ENCODE data around the gene SLC27A5. TPM values are rescaled to one million over a fixed set of nuclear protein-coding genes. Genes with fewer than 3 reads are reported as not detected.
"Not testable (repeated sequence)": the region's sequence is repeated elsewhere in the genome, so short reads cannot be mapped to it uniquely, and the experiment has no call there.

Gene SLC27A5
- total RNA-seq, 2 experiments from 2014 or later = 13.8 to 14.4 TPM

DNA sequence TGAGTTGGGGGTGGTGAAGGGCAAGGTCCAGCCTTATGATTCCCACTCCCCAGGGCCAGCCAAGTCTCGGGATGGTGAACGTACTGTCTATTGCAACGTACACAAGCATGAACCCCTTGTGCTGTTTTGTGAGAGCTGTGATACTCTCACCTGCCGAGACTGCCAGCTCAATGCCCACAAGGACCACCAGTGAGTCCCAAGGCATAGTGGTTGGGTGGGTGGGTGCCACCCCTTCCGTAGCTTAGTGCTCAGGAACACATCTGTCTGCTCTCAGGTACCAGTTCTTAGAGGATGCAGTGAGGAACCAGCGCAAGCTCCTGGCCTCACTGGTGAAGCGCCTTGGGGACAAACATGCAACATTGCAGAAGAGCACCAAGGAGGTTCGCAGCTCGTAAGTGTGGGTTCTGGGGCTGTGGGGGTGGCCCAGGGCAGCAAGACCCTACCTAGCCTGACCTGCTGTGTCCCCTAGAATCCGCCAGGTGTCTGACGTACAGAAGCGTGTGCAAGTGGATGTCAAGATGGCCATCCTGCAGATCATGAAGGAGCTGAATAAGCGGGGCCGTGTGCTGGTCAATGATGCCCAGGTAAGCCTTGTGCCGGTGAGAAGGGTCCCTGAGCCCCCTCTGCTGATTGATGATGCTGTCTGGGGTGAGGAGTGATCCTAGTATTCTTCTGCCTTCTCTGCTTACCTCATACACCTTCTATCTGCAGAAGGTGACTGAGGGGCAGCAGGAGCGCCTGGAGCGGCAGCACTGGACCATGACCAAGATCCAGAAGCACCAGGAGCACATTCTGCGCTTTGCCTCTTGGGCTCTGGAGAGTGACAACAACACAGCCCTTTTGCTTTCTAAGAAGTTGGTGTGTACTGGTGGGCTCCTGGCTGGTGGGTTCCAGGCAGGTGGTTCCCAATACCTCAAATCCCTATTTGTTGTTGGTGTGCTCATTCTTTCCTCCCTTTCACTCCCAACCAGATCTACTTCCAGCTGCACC, 35.8 kb upstream of the SLC27A5 start:
- CTCF ChIA-PET = interaction anchor here (0.6 to 6.8 kb wide), 2 partner anchors 19 to 28 kb away, joined by 3 to 34 read pairs; partner anchors contain the start of gene ZBTB45
- Mint-ChIP-seq H3K36me3 (ENCODE audit: low read depth) (peaks cover 63% of the 10 kb centered on the region), H3K9me3 (no peaks in the 10 kb centered on the region), H3K4me3 (no peak overlapping the region), H3K4me1 (ENCODE audit: low read depth) (peaks cover 39% of the 10 kb centered on the region), H3K27me3 (ENCODE audit: low read depth) (peaks cover 6% of the 10 kb centered on the region), H3K27ac (peak overlapping the region; percentile 30)
- no peak for DNase-seq
- intact Hi-C loops (cut with micrococcal nuclease) = no loop called here

- CTCF ChIA-PET = interaction anchor here (1.3 to 6.8 kb wide), 3 partner anchors 8 to 32 kb away, joined by 3 to 34 read pairs (median 4); partner anchors contain the start of gene ZBTB45
- H3K9me3 Mint-ChIP-seq = no peaks in the 10 kb centered on the region
- H3K27ac Mint-ChIP-seq = peak overlapping the region; percentile 89
- no peak for DNase-seq
- peaks cover 35% of the 10 kb centered on the region for H3K4me1 Mint-ChIP-seq (ENCODE audit: low read depth)
- H3K4me3 Mint-ChIP-seq = peak overlapping the region; percentile 97
- H3K27me3 Mint-ChIP-seq (ENCODE audit: low read depth) = peaks cover 9% of the 10 kb centered on the region
- intact Hi-C loops (cut with micrococcal nuclease) = no loop called here
- peaks cover 52% of the 10 kb centered on the region for H3K36me3 Mint-ChIP-seq (ENCODE audit: low read depth)
Observed at GRCh38 chr19:58546019-58546530, 34.3 kb upstream of the SLC27A5 start.

DNA sequence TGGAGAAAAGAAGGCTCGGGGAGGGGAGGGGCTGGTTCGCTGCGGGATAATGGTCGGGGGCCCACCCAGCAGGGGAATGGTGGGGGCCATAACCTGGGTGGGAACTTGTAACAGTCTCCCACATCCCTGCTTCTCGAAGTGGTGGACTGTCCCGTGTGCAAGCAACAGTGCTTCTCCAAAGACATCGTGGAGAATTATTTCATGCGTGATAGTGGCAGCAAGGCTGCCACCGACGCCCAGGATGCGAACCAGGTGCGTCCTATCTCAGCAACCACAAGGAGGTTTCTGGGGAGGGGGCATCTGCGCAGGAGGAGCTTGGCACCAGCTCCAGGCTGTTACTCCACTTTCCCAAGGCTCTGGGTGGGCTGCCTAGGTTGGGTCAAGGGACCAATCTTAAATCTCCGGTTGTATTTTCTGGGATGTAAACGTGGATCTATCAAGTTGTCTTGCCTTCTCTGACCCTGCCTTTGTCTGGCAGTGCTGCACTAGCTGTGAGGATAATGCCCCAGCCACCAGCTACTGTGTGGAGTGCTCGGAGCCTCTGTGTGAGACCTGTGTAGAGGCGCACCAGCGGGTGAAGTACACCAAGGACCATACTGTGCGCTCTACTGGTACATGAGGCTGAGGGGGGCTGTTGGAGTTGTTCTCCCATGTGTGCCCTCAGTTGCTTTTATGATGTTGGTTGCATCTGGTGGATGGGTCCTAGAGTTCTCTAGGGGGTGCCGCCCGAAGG, 33.7 kb upstream of the SLC27A5 start:
- peaks cover 32% of the 10 kb centered on the region for H3K4me1 Mint-ChIP-seq (ENCODE audit: low read depth)
- peaks cover 9% of the 10 kb centered on the region for H3K27me3 Mint-ChIP-seq (ENCODE audit: low read depth)
- no peak for DNase-seq
- intact Hi-C loops (cut with micrococcal nuclease) = no loop called here
- CTCF ChIA-PET = interaction anchor here (1.0 to 6.8 kb wide), 4 partner anchors 8 to 32 kb away, joined by 3 to 34 read pairs (median 4); partner anchors contain the start of gene ZBTB45
- H3K36me3 Mint-ChIP-seq (ENCODE audit: low read depth) = peaks cover 47% of the 10 kb centered on the region
- no peaks in the 10 kb centered on the region for H3K9me3 Mint-ChIP-seq
- H3K27ac Mint-ChIP-seq = peak overlapping the region; percentile 89
- H3K4me3 Mint-ChIP-seq = peak overlapping the region; percentile 97

DNA sequence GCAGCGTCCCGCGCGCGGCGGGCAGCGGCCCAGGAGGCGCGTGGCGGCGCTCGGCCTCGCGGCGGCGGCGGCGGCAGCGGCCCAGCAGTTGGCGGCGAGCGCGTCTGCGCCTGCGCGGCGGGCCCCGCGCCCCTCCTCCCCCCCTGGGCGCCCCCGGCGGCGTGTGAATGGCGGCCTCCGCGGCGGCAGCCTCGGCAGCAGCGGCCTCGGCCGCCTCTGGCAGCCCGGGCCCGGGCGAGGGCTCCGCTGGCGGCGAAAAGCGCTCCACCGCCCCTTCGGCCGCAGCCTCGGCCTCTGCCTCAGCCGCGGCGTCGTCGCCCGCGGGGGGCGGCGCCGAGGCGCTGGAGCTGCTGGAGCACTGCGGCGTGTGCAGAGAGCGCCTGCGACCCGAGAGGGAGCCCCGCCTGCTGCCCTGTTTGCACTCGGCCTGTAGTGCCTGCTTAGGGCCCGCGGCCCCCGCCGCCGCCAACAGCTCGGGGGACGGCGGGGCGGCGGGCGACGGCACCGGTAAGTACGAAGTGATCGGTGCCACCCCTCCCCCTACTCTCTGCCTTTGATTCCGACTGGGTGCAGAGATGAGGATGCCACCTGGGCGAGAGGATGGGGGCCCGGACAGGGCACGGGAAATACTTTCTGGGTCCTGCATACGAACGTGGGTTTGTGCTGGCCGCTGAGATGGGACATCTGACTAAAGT, 32.9 kb upstream of the SLC27A5 start:
- Mint-ChIP-seq H3K9me3 (no peaks in the 10 kb centered on the region), H3K27me3 (ENCODE audit: low read depth) (peaks cover 9% of the 10 kb centered on the region), H3K4me3 (peak overlapping the region; percentile 97), H3K36me3 (ENCODE audit: low read depth) (peaks cover 42% of the 10 kb centered on the region), H3K27ac (peak overlapping the region; percentile 89), H3K4me1 (ENCODE audit: low read depth) (peaks cover 30% of the 10 kb centered on the region)
- CTCF ChIA-PET = interaction anchor here (1.0 to 6.8 kb wide), 4 partner anchors 9 to 31 kb away, joined by 3 to 34 read pairs (median 4); partner anchors contain the start of gene ZBTB45
- peak; percentile 68 for DNase-seq
- intact Hi-C loops (cut with micrococcal nuclease) = loop anchor here (1.0 kb wide), 7 partner anchors 11 to 239 kb away; partner anchors contain the start of genes CHMP2A, ERVK3-1, MZF1 and ZBTB45

- CTCF ChIA-PET = interaction anchor here (1.0 to 6.8 kb wide), 4 partner anchors 10 to 30 kb away, joined by 3 to 34 read pairs (median 4); partner anchors contain the start of gene ZBTB45
- peaks cover 38% of the 10 kb centered on the region for H3K36me3 Mint-ChIP-seq (ENCODE audit: low read depth)
- peak within 1 kb of the TSS; percentile 97 for H3K4me3 Mint-ChIP-seq
- H3K27ac Mint-ChIP-seq = peak within 1 kb of the TSS; percentile 97
- H3K9me3 Mint-ChIP-seq = no peaks in the 10 kb centered on the region
- DNase-seq = peak; percentile 100
- H3K4me1 Mint-ChIP-seq (ENCODE audit: low read depth) = peaks cover 30% of the 10 kb centered on the region
- intact Hi-C loops (cut with micrococcal nuclease) = loop anchor here (1.0 kb wide), 7 partner anchors 11 to 239 kb away; partner anchors contain the start of genes CHMP2A, ERVK3-1, MZF1 and ZBTB45
- H3K27me3 Mint-ChIP-seq (ENCODE audit: low read depth) = peaks cover 15% of the 10 kb centered on the region
Observed at GRCh38 chr19:58543826-58544590, 32.2 kb upstream of the SLC27A5 start, which contains the start of gene TRIM28. Gene TRIM28 (plus strand): TSS chr19:58544064. CDS start chr19:58544758, 694 bp downstream.

- DNase-seq; intact Hi-C loops (cut with micrococcal nuclease); H3K27ac Mint-ChIP-seq; H3K9me3 Mint-ChIP-seq: not testable (repeated sequence)
- H3K27me3 Mint-ChIP-seq (ENCODE audit: low read depth) = peaks cover 18% of the 10 kb centered on the region
- peaks cover 31% of the 10 kb centered on the region for H3K4me1 Mint-ChIP-seq (ENCODE audit: low read depth)
- peak overlapping the region; percentile 1 for H3K4me3 Mint-ChIP-seq
- peaks cover 31% of the 10 kb centered on the region for H3K36me3 Mint-ChIP-seq (ENCODE audit: low read depth)
- CTCF ChIA-PET = interaction anchor here (6.8 kb wide), 1 partner anchor 23 kb away, joined by 34 read pairs; the partner anchor contains the start of gene ZBTB45
Observed at GRCh38 chr19:58542641-58543372, 31.0 kb upstream of the SLC27A5 start.

DNA sequence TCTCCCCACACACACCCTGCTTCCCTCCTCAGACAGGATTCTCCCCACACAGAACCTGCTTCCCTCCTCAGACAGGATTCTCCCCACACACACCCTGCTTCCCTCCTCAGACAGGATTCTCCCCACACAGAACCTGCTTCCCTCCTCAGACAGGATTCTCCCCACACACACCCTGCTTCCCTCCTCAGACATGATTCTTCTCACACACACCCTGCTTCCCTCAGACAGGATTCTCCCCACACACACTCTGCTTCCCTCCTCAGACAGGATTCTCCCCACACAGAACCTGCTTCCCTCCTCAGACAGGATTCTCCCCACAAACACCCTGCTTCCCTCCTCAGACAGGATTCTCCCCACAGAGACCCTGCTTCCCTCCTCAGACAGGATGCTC, 27.4 kb upstream of the SLC27A5 start:
- H3K27ac Mint-ChIP-seq; intact Hi-C loops (cut with micrococcal nuclease); H3K36me3 Mint-ChIP-seq (ENCODE audit: low read depth); DNase-seq; H3K9me3 Mint-ChIP-seq; CTCF ChIA-PET: not testable (repeated sequence)
- peaks cover 21% of the 10 kb centered on the region for H3K27me3 Mint-ChIP-seq (ENCODE audit: low read depth)
- H3K4me3 Mint-ChIP-seq = peak overlapping the region; percentile 12
- H3K4me1 Mint-ChIP-seq (ENCODE audit: low read depth) = peaks cover 11% of the 10 kb centered on the region

GRCh38 chr19:58538257-58539168, 26.7 kb upstream of the SLC27A5 start:
- DNase-seq = peak; percentile 71
- H3K27ac Mint-ChIP-seq = no peak overlapping the region
- H3K36me3 Mint-ChIP-seq (ENCODE audit: low read depth) = no peaks in the 10 kb centered on the region
- no peaks in the 10 kb centered on the region for H3K9me3 Mint-ChIP-seq
- peaks cover 17% of the 10 kb centered on the region for H3K27me3 Mint-ChIP-seq (ENCODE audit: low read depth)
- intact Hi-C loops (cut with micrococcal nuclease) = no loop called here
- peak overlapping the region; percentile 70 for H3K4me3 Mint-ChIP-seq
- H3K4me1 Mint-ChIP-seq (ENCODE audit: low read depth) = peaks cover 7% of the 10 kb centered on the region
- CTCF ChIA-PET = interaction anchor here (0.6 to 1.4 kb wide), 2 partner anchors 19 to 43 kb away, joined by 3 to 4 read pairs; partner anchors contain the start of gene ZBTB45

DNA sequence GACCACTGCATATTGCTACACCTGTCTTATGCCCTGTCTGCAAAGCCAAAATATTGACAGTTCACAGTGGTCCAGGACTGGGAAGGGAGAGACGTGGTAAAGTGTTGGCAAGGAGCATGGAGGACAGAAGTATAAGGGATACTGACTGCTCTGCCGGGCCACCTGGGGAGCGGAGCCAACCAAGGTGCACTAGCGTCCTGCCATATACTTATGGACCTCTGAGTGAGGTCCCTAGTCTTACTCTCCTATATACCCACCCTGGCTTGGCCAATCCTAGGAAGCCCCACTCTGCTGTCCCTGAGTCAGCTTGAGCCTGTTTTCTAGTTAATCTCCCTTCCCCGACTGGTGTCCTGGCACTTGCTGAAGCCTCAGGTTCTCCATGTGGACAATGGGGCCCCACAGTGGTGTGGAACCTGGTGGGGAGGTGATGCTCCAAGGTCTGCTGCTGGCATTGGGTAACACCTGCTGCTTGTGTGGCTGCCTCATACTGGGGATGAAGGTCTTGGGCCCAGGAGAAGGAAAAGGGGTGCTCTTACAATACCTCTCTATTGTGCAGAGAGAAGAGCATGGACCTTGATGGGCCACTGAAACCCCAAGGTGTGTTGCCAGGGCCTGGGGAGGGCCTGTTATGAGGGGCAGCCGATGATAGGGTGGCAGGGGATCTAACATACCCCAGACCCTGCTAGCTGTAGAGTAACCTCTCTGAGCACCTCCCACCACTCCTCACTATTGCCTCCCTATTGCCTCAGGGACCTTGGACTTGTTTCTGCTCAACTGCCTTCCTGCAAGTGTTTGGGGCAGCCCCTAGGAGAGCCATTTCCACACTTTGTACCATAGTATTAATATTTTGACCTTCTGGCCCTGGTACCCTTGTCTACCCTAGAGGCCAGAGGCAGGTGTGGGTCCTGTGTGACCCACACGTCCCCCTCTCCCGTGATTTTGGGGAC, 25.3 kb upstream of the SLC27A5 start:
- H3K9me3 Mint-ChIP-seq = no peaks in the 10 kb centered on the region
- H3K27me3 Mint-ChIP-seq (ENCODE audit: low read depth) = peaks cover 12% of the 10 kb centered on the region
- H3K4me3 Mint-ChIP-seq = peak overlapping the region; percentile 21
- no peak for DNase-seq
- H3K27ac Mint-ChIP-seq = no peak overlapping the region
- no peaks in the 10 kb centered on the region for H3K36me3 Mint-ChIP-seq (ENCODE audit: low read depth)
- intact Hi-C loops (cut with micrococcal nuclease) = no loop called here
- CTCF ChIA-PET = interaction anchor here (1.4 kb wide), 1 partner anchor 17 kb away, joined by 4 read pairs; the partner anchor contains the start of gene ZBTB45
- peaks cover 5% of the 10 kb centered on the region for H3K4me1 Mint-ChIP-seq (ENCODE audit: low read depth)
